Central memory CD8-positive, alpha-beta T cell (primary cell): Measurements from ENCODE around the gene PRDM11.

Experiments
- ATAC-seq: fragments of 150-1000 bp; cut with Tn5 transposase; replicated peaks from 2 replicates; pipeline ENCODE4 v1.10.0; 2022; ENCODE audit warnings: mild to moderate bottlenecking, moderate FRiP score, moderate number of reproducible peaks; ENCODE audit not compliant: poor library complexity, severe bottlenecking; ENCODE audit errors: extremely low read depth
- DNase-seq, 2 donors: peaks; one replicate each; pipeline ENCODE4 v3.0.0; 2021; ENCODE audit warnings: low spot score in 2 of 2
- H3K27ac Mint-ChIP-seq: one replicate; pipeline ENCODE4 v1.8.0; 2022; ENCODE audit warnings: low read depth, mild to moderate bottlenecking, moderate library complexity, mixed read lengths
- H3K27me3 Mint-ChIP-seq: one replicate; pipeline ENCODE4 v1.8.0; 2022; ENCODE audit warnings: mixed read lengths
- H3K36me3 Mint-ChIP-seq: one replicate; pipeline ENCODE4 v1.8.0; 2022; ENCODE audit warnings: mild to moderate bottlenecking, moderate library complexity, mixed read lengths; ENCODE audit not compliant: insufficient read depth
- H3K4me1 Mint-ChIP-seq: one replicate; pipeline ENCODE4 v1.8.0; 2022; ENCODE audit warnings: mixed read lengths
- H3K4me3 Mint-ChIP-seq: one replicate; pipeline ENCODE4 v1.8.0; 2022; ENCODE audit warnings: mild to moderate bottlenecking, moderate library complexity, mixed read lengths
- H3K9me3 Mint-ChIP-seq: one replicate; pipeline ENCODE4 v1.8.0; 2022; ENCODE audit warnings: mixed read lengths

The PRDM11 gene

DNA sequence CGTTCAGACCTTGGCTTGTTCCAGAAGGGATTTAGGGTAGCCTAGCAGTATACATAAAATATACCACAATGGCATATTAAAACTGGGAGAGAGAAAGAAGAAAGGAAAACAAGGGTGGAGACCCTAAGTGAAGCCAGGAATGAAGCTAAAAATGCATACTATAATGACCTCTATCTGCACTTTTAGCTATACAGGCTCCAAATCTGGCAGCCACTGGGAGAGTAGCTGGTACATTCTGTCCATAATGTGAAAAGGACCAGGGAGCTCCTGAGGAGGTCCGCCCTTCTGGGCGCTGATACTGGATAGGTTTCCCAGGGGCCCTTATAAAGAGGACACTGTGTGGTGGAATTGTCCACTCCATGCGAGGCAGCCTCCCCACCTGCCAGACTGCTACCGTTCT, 42.8 kb downstream of the PRDM11 start:
- DNase-seq, result no peak
- Mint-ChIP-seq H3K27ac (no peak overlapping the region), H3K4me1 (no peaks in the 10 kb centered on the region), H3K9me3 (no peaks in the 10 kb centered on the region), H3K4me3 (no peak overlapping the region), H3K36me3 (peaks cover 4% of the 10 kb centered on the region), H3K27me3 (no peaks in the 10 kb centered on the region)
- ATAC-seq, result no peak

DNA sequence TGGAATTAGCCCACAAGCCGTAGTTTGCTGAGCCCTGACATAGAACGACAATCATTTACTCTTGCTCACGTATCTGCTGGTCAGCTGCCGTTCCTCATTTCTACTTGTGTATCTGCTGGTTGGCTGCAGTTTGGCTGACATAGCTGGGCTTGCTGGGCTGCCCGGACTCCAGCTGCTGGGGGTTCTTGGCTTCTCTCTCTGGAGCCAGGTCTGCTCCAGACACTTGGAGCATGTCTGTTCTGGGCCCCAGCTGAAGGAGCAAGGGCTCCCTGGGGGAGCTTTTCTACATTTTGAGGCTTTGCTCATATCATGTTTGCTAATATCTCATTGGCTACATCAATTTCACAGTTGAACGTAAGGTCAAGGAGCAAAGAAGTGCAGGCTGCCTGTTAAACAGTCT, 47.3 kb downstream of the PRDM11 start:
- no peaks in the 10 kb centered on the region for H3K9me3 Mint-ChIP-seq
- ATAC-seq (no peak), DNase-seq (no peak)
- H3K4me1 Mint-ChIP-seq, result no peaks in the 10 kb centered on the region
- no peaks in the 10 kb centered on the region for H3K27me3 Mint-ChIP-seq
- no peak overlapping the region for H3K27ac Mint-ChIP-seq
- H3K36me3 Mint-ChIP-seq, result peaks cover 4% of the 10 kb centered on the region
- H3K4me3 Mint-ChIP-seq, result no peak overlapping the region

GRCh38 chr11:45204761-45205160, 58.3 kb downstream of the PRDM11 start:
- no peak for ATAC-seq
- no peaks in the 10 kb centered on the region for H3K9me3 Mint-ChIP-seq
- H3K36me3 Mint-ChIP-seq, result peaks cover 7% of the 10 kb centered on the region
- no peak for DNase-seq
- H3K27ac Mint-ChIP-seq, result no peak overlapping the region
- peaks cover 18% of the 10 kb centered on the region for H3K4me1 Mint-ChIP-seq
- H3K4me3 Mint-ChIP-seq, result no peak overlapping the region
- H3K27me3 Mint-ChIP-seq, result no peaks in the 10 kb centered on the region

- H3K36me3 Mint-ChIP-seq, result peaks cover 7% of the 10 kb centered on the region
- no peak for ATAC-seq
- H3K4me3 Mint-ChIP-seq, result no peak overlapping the region
- no peaks in the 10 kb centered on the region for H3K27me3 Mint-ChIP-seq
- H3K9me3 Mint-ChIP-seq, result no peaks in the 10 kb centered on the region
- peaks cover 18% of the 10 kb centered on the region for H3K4me1 Mint-ChIP-seq
- H3K27ac Mint-ChIP-seq, result peak overlapping the region; percentile 53
- no peak for DNase-seq
Measured at GRCh38 chr11:45205978-45206377, 59.5 kb downstream of the PRDM11 start.

- DNase-seq (no peak), ATAC-seq (no peak)
- peaks cover 5% of the 10 kb centered on the region for H3K36me3 Mint-ChIP-seq
- H3K27me3 Mint-ChIP-seq, result no peaks in the 10 kb centered on the region
- no peak overlapping the region for H3K4me3 Mint-ChIP-seq
- H3K9me3 Mint-ChIP-seq, result no peaks in the 10 kb centered on the region
- H3K4me1 Mint-ChIP-seq, result peaks cover 11% of the 10 kb centered on the region
- H3K27ac Mint-ChIP-seq, result no peak overlapping the region
Measured at GRCh38 chr11:45208135-45208534, 61.7 kb downstream of the PRDM11 start.

DNA sequence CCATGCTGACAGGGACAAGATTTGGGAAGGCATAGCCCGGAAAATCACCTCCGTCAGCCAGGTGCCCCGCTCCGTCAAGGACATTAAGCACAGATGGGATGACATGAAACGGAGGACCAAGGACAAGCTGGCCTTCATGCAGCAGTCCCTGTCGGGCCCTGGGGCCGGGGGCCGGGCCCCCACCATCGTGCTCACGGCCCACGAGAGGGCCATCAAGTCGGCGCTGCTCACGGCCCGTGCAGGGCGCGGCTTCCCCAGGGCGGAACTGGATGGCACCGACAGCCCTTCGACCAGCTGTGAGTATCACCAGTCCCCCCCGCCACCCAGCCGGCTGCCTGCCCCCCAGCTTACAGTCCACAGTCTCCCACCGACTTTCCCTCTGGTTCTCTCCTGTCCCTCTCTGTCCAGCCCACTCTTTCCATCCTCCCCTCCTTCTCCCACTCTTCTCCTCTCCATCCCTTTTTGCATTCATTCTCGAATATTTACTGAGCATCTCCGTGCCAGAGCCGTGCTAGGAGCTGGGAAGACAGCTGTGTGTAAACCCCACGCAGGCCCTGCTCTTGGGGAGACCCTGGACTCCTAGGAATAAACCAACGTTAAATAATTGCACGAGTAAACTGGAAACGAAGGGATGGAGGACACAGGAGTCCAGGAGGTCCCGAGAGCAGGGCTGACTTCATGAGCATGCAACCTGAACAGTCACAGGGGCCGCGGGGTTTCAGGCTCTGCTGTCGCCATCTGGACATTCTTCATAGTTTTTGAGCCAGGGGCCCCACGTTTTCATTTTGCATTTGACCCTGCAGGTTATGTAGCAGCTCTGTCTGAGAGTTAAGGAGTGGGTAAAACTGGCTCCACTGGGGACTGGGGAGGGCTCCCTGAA, 62.8 kb downstream of the PRDM11 start:
- no peak for ATAC-seq
- Mint-ChIP-seq H3K27me3 (no peaks in the 10 kb centered on the region), H3K27ac (no peak overlapping the region), H3K9me3 (no peaks in the 10 kb centered on the region), H3K36me3 (peaks cover 5% of the 10 kb centered on the region), H3K4me1 (peaks cover 10% of the 10 kb centered on the region), H3K4me3 (no peak overlapping the region)
- no peak for DNase-seq

DNA sequence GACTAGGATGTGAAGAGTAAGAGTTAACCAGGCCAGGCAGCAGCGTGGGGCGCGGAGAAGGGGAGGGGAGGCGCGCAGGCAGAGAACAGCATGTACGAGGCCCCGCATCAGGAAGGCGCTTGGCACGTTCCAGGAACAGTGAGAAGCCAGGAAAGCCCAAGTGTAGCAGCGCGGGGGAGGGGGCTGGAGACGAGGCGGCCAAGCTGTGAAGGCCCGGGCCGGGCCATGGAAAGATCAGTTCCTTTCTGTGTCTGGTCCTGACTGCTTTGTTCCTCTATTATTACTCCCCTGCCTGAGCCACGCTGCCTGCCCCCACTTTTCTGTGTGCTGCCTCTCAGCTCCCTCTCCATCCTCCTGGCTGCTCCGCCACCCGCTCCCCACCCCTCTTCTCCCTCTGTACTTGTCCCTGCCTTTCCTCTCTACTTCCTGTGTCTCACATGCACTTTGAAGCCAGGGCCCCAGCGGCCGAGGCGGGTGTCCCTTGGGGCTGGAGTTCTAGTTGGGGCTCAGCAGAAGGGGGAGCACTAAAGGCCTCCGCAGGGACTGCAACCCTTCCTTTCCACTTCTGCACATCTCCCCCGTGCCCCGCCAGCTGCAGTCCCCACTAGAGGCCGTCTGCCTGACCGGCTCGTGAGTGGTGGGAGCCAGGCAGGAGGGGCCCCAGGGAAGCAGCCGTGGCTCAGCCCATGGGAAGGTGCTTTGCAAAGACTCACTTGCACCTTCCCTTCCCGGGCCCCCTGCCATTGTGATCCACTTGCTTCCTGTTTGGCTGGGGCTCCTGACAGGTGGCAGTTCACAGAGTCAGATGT, 63.7 kb downstream of the PRDM11 start:
- Mint-ChIP-seq H3K9me3 (no peaks in the 10 kb centered on the region), H3K4me1 (peaks cover 15% of the 10 kb centered on the region), H3K36me3 (peaks cover 5% of the 10 kb centered on the region), H3K27ac (no peak overlapping the region), H3K27me3 (no peaks in the 10 kb centered on the region), H3K4me3 (no peak overlapping the region)
- ATAC-seq (no peak), DNase-seq (no peak)

DNA sequence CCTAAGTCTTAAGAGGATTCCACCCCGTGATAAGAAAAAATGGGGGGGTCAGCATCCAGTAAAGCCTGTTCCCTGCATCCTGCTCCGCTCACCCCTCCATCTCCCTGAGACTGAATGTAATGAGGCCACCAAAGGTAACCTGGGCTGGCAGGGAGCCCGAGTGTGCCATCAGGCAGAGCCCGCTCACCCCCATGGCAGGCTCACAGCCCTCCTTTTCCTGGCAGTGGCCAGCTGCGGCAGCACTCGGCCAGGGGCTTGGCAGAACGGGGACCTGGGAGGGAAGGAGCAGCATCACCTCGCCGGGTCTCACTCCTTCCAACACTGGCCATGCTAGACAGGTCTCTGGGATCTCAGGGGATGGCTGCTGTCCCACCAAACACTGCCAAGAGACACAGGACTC, 64.4 kb downstream of the PRDM11 start:
- DNase-seq, result no peak
- peaks cover 5% of the 10 kb centered on the region for H3K36me3 Mint-ChIP-seq
- no peaks in the 10 kb centered on the region for H3K27me3 Mint-ChIP-seq
- no peak for ATAC-seq
- H3K9me3 Mint-ChIP-seq, result no peaks in the 10 kb centered on the region
- no peak overlapping the region for H3K4me3 Mint-ChIP-seq
- peaks cover 12% of the 10 kb centered on the region for H3K4me1 Mint-ChIP-seq
- H3K27ac Mint-ChIP-seq, result no peak overlapping the region

- ATAC-seq (no peak), DNase-seq (no peak)
- no peak overlapping the region for H3K4me3 Mint-ChIP-seq
- H3K4me1 Mint-ChIP-seq, result peaks cover 11% of the 10 kb centered on the region
- H3K27me3 Mint-ChIP-seq, result no peaks in the 10 kb centered on the region
- peaks cover 5% of the 10 kb centered on the region for H3K36me3 Mint-ChIP-seq
- H3K9me3 Mint-ChIP-seq, result no peaks in the 10 kb centered on the region
- H3K27ac Mint-ChIP-seq, result no peak overlapping the region
Measured at GRCh38 chr11:45211732-45212131, 65.3 kb downstream of the PRDM11 start.

DNA sequence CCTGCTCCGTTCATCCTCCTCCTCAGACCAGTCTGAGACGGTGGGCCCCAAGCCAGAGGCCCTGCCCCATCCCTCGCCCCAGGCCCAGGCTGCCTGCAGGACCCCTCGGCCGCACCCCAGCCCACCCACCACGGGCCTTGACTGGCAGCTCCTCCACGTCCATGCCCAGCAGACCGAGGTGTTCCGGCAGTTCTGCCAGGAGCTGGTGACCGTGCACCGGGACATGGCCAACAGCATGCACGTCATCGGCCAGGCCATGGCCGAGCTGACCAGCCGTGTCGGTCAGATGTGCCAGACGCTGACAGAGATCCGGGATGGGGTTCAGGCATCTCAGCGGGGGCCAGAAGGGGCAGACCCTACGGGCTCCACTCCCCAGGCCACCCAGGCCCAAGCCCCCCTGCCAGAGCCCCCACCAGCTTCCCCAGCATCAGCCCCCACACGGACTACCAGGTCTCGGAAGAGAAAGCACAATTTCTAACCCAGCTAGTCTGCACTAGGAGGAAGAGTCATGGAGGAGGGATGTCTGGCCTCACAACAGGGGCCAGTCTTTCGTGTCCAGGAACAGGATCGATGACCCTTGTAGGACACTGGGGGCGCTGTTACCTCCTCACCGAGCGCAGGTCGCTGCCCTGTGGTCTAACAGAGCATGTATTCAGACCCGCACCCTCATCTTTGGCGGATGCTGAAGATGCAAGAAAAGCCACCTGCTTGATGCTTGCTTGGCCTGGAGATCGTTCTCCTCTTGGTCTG, 66.3 kb downstream of the PRDM11 start:
- H3K27ac Mint-ChIP-seq, result no peak overlapping the region
- no peak overlapping the region for H3K4me3 Mint-ChIP-seq
- H3K36me3 Mint-ChIP-seq, result peaks cover 5% of the 10 kb centered on the region
- DNase-seq (no peak), ATAC-seq (no peak)
- H3K9me3 Mint-ChIP-seq, result no peaks in the 10 kb centered on the region
- no peaks in the 10 kb centered on the region for H3K27me3 Mint-ChIP-seq
- peaks cover 11% of the 10 kb centered on the region for H3K4me1 Mint-ChIP-seq

DNA sequence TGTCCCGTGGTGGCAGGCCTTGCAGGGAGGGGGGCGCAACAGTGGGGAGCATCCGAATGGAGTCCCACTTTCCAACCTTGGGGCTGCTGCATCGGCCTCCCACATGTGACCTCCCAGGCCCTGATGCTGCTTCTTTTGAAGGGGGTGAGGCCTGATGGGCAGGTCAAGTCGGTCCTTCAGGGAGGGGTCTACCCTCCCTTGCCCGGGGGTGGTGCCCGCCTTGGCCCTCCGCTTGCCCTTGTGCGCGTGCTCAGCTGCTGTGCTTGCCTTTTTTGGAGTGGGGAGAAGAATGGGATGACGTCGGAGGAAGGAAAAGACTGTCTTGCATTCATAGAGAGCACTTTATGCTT, 66.9 kb downstream of the PRDM11 start:
- DNase-seq (no peak), ATAC-seq (no peak)
- no peak overlapping the region for H3K27ac Mint-ChIP-seq
- H3K27me3 Mint-ChIP-seq, result no peaks in the 10 kb centered on the region
- H3K4me3 Mint-ChIP-seq, result no peak overlapping the region
- peaks cover 4% of the 10 kb centered on the region for H3K36me3 Mint-ChIP-seq
- H3K4me1 Mint-ChIP-seq, result peaks cover 11% of the 10 kb centered on the region
- H3K9me3 Mint-ChIP-seq, result no peaks in the 10 kb centered on the region

DNA sequence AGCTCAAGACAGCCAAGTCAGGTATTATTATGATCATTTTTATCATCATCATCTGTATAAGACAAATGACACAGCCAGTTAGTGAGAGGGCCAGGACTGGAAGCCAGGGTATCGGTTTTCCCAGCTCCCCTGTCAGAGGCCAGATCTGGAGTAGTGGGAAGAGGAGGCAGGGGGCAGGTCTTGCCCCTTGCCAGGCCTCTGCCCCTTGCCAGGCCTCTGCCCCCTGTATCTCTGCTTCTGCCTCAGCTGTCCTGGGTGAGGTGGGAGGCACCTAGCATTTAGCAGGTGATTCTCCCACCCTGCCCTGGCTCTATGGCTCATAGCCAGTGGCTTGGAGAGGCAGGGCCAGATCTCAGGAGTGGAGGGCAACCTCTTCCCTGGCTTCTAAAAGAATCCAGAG, 67.3 kb downstream of the PRDM11 start:
- ATAC-seq, result no peak
- H3K4me3 Mint-ChIP-seq, result no peak overlapping the region
- H3K4me1 Mint-ChIP-seq, result peaks cover 11% of the 10 kb centered on the region
- peaks cover 3% of the 10 kb centered on the region for H3K36me3 Mint-ChIP-seq
- no peak overlapping the region for H3K27ac Mint-ChIP-seq
- no peaks in the 10 kb centered on the region for H3K9me3 Mint-ChIP-seq
- H3K27me3 Mint-ChIP-seq, result no peaks in the 10 kb centered on the region
- no peak for DNase-seq
